ENCODE measurements around the gene ZNF197.

- TF ChIP-seq ELF4 (IDR thresholded peaks at IDR 0.05) (no peak), FOXM1 (IDR thresholded peaks at IDR 0.05; ENCODE audit: borderline replicate concordance) (no peak), HDGF (IDR thresholded peaks at IDR 0.05; ENCODE audit: borderline replicate concordance) (no peak), BHLHE40 (IDR thresholded peaks at IDR 0.05; ENCODE audit: borderline replicate concordance) (no peak), NFRKB (IDR thresholded peaks at IDR 0.05) (no peak), LEF1 (IDR thresholded peaks at IDR 0.05; ENCODE audit: borderline replicate concordance) (no peak), SUZ12 (IDR thresholded peaks at IDR 0.05) (no peak)
Measured at GRCh38 chr3:44584646-44585501, 40.0 kb upstream of the ZNF197 start, which contains the start of gene ZNF660.
